Natural killer cell (primary cell): ENCODE data around the gene PML. TPM values are rescaled to one million over a fixed set of nuclear protein-coding genes. Genes with fewer than 3 reads are reported as not detected.
A peak's percentile ranks its signal among the peaks of the same experiment; 100 is the strongest.

Experiments used
- ATAC-seq, 3 donors: fragments of 150-1000 bp in 2 of 3; fragments of 200-7000 bp in 1 of 3; cut with Tn5 transposase; 1 replicate in 1 of 3; 2 replicates in 2 of 3; pipeline ENCODE4 v1.10.0; 2021; ENCODE audit warnings: mild to moderate bottlenecking in 2 of 3, moderate library complexity in 2 of 3
- DNase-seq, 2 donors: peaks; one replicate each; pipeline versions ENCODE4 v3.0.0 to v3.0.0-alpha.2; 2013 to 2021; ENCODE audit warnings: mixed read lengths in 1 of 2
- H3K27ac ChIP-seq: one replicate; pipeline ENCODE4 v1.5.1; 2013; ENCODE audit warnings: mild to moderate bottlenecking, low read length
- H3K27me3 ChIP-seq: one replicate; pipeline ENCODE4 v1.6.1; 2013; ENCODE audit warnings: low read length; ENCODE audit not compliant: control insufficient read depth, insufficient read depth
- H3K36me3 ChIP-seq: one replicate; pipeline ENCODE4 v1.6.1; 2013; ENCODE audit warnings: low read length; ENCODE audit not compliant: control insufficient read depth, insufficient read depth
- H3K4me1 ChIP-seq: one replicate; pipeline ENCODE4 v1.6.1; 2013; ENCODE audit warnings: low read length; ENCODE audit not compliant: control insufficient read depth, insufficient read depth
- H3K4me3 ChIP-seq: one replicate; pipeline ENCODE4 v1.5.1; 2013; ENCODE audit warnings: low read length
- H3K9me3 ChIP-seq: one replicate; pipeline ENCODE4 v1.6.1; 2013; ENCODE audit warnings: low read length; ENCODE audit not compliant: control insufficient read depth, insufficient read depth
- H3K27ac Mint-ChIP-seq, 2 donors: one replicate each; pipeline ENCODE4 v1.8.0; 2022; ENCODE audit warnings: mild to moderate bottlenecking in 2 of 2, mixed read lengths in 2 of 2, moderate library complexity in 1 of 2
- H3K27me3 Mint-ChIP-seq, 2 donors: one replicate each; pipeline ENCODE4 v1.8.0; 2022; ENCODE audit warnings: low read depth in 2 of 2, mixed read lengths in 2 of 2
- H3K36me3 Mint-ChIP-seq: one replicate; pipeline ENCODE4 v1.8.0; 2022; ENCODE audit warnings: mixed read lengths
- H3K4me1 Mint-ChIP-seq, 2 donors: one replicate each; pipeline ENCODE4 v1.8.0; 2022; ENCODE audit warnings: mixed read lengths in 2 of 2
- H3K4me3 Mint-ChIP-seq: one replicate; pipeline ENCODE4 v1.8.0; 2022; ENCODE audit warnings: mild to moderate bottlenecking, moderate library complexity, mixed read lengths
- H3K9me3 Mint-ChIP-seq, 2 donors: one replicate each; pipeline ENCODE4 v1.8.0; 2022; ENCODE audit warnings: mixed read lengths in 2 of 2
- CTCF ChIP-seq: fragments of 200-600 bp; IDR thresholded peaks from one replicate; pipeline ENCODE4 v1.8.0; 2022; ENCODE audit warnings: antibody characterized with exemption
- WGBS: methylation state at CpG from one replicate; pipeline ENCODE4 v1.1.7; 2013; ENCODE audit warnings: missing lambda C conversion rate; ENCODE audit not compliant: insufficient coverage; 5-methylcytosine and 5-hydroxymethylcytosine counted together
- intact Hi-C: fragments of 100-400 bp; cut with micrococcal nuclease; formaldehyde crosslinking; loops from one replicate; pipeline ENCODE4 v1.14.2; 2022
- total RNA-seq, 4 donors: library from RNA; stranded (reverse); fragments of 120-200 nt in 1 of 4; gene quantifications; one replicate each; pipeline versions ENCODE4 v1.2.3 to v1.2.4, GENCODE V29; 2013 to 2022

PML gene
- total RNA-seq, 3 donors from 2014 or later (not counting 1 experiment from before 2014, with no cell fraction given): 65.8 to 68.7 (median 67.6) TPM

- Mint-ChIP-seq H3K36me3 (no peaks in the 10 kb centered on the region), H3K4me3 (no peak overlapping the region), H3K27me3 (no peaks in the 10 kb centered on the region), H3K27ac (peak overlapping the region in 1 of 2 donors; percentile 65), H3K9me3 (no peaks in the 10 kb centered on the region), H3K4me1 (peaks cover 10 to 14% of the 10 kb centered on the region in 2 donors)
- Histone ChIP-seq H3K36me3 (peaks cover 12% of the 10 kb centered on the region), H3K4me1 (peaks cover 13% of the 10 kb centered on the region), H3K27me3 (no peaks in the 10 kb centered on the region), H3K4me3 (no peak overlapping the region), H3K27ac (no peak overlapping the region), H3K9me3 (no peaks in the 10 kb centered on the region)
- ATAC-seq (no peak), DNase-seq (no peak)
- TF ChIP-seq CTCF: no peak
- intact Hi-C loops: no loop called here
Observed at GRCh38 chr15:74045184-74045583, 50.7 kb downstream of the PML start.

- Histone ChIP-seq H3K36me3 (peaks cover 12% of the 10 kb centered on the region), H3K9me3 (no peaks in the 10 kb centered on the region), H3K27ac (no peak overlapping the region), H3K4me3 (no peak overlapping the region), H3K4me1 (peaks cover 13% of the 10 kb centered on the region), H3K27me3 (no peaks in the 10 kb centered on the region)
- intact Hi-C loops: no loop called here
- TF ChIP-seq CTCF: no peak
- no peak for ATAC-seq
- Mint-ChIP-seq H3K36me3 (no peaks in the 10 kb centered on the region), H3K4me3 (no peak overlapping the region), H3K27me3 (no peaks in the 10 kb centered on the region), H3K4me1 (peaks cover 10 to 14% of the 10 kb centered on the region in 2 donors), H3K27ac (peak overlapping the region in 1 of 2 donors; percentile 65), H3K9me3 (no peaks in the 10 kb centered on the region)
- 81% methylated on average over 7 of the region's 7 CpGs for WGBS
- no peak for DNase-seq
Observed at GRCh38 chr15:74045636-74046274, 51.2 kb downstream of the PML start.

GRCh38 chr15:74046275-74046674 is 51.8 kb downstream of the PML start:
- H3K36me3 ChIP-seq: peaks cover 12% of the 10 kb centered on the region
- Mint-ChIP-seq H3K27ac (no peak overlapping the region), H3K36me3 (no peaks in the 10 kb centered on the region), H3K27me3 (no peaks in the 10 kb centered on the region), H3K4me1 (peaks cover 10 to 14% of the 10 kb centered on the region in 2 donors), H3K4me3 (no peak overlapping the region), H3K9me3 (no peaks in the 10 kb centered on the region)
- 98% methylated on average over 7 of the region's 7 CpGs for WGBS
- H3K27me3 ChIP-seq: no peaks in the 10 kb centered on the region
- TF ChIP-seq CTCF: no peak
- no peak overlapping the region for H3K4me3 ChIP-seq
- H3K4me1 ChIP-seq: peaks cover 13% of the 10 kb centered on the region
- no peak for ATAC-seq
- H3K9me3 ChIP-seq: no peaks in the 10 kb centered on the region
- no peak overlapping the region for H3K27ac ChIP-seq
- intact Hi-C loops: no loop called here
- no peak for DNase-seq

GRCh38 chr15:74050127-74050526 is 55.6 kb downstream of the PML start:
- ATAC-seq (no peak), DNase-seq (no peak)
- Histone ChIP-seq H3K4me3 (no peak overlapping the region), H3K9me3 (no peaks in the 10 kb centered on the region), H3K36me3 (peaks cover 2% of the 10 kb centered on the region), H3K27me3 (no peaks in the 10 kb centered on the region), H3K27ac (no peak overlapping the region), H3K4me1 (peaks cover 16% of the 10 kb centered on the region)
- H3K27me3 Mint-ChIP-seq: peaks cover 0 to 3% of the 10 kb centered on the region in 2 donors
- peaks cover 10 to 27% of the 10 kb centered on the region in 2 donors for H3K4me1 Mint-ChIP-seq
- intact Hi-C loops: no loop called here
- H3K36me3 Mint-ChIP-seq: no peaks in the 10 kb centered on the region
- H3K27ac Mint-ChIP-seq: peak overlapping the region in 1 of 2 donors; percentile 83
- no peak for TF ChIP-seq CTCF
- WGBS: 85% methylated on average over 5 of the region's 5 CpGs
- H3K9me3 Mint-ChIP-seq: no peaks in the 10 kb centered on the region
- no peak overlapping the region for H3K4me3 Mint-ChIP-seq
